Fibroblast of the conjunctiva (primary cell): Measurements from ENCODE around the gene IQCK.

ENCODE experiments used
- DNase-seq: peaks from one replicate; pipeline ENCODE4 v3.0.0-alpha.2; 2010; ENCODE audit warnings: low read depth

Gene IQCK

GRCh38 chr16:19804538-19805323, 86.7 kb downstream of the IQCK start:
- DNase-seq = no peak

- DNase-seq = no peak
These were observed 87.5 kb downstream of the IQCK start for GRCh38 chr16:19805459-19806162.

- no peak for DNase-seq
These were observed 90.1 kb downstream of the IQCK start for GRCh38 chr16:19808061-19808641.

- DNase-seq = no peak
These were observed 91.1 kb downstream of the IQCK start for GRCh38 chr16:19809121-19809635.

- DNase-seq = no peak
These were observed 91.6 kb downstream of the IQCK start for GRCh38 chr16:19809693-19810092.

- DNase-seq = peak; percentile 20
These were observed 93.0 kb downstream of the IQCK start for GRCh38 chr16:19810817-19811731.

GRCh38 chr16:19812986-19813385, 94.9 kb downstream of the IQCK start:
- no peak for DNase-seq

GRCh38 chr16:19815418-19815817, 97.3 kb downstream of the IQCK start:
- no peak for DNase-seq

GRCh38 chr16:19817122-19817521, 99.1 kb downstream of the IQCK start:
- DNase-seq = no peak

- no peak for DNase-seq
These were observed 99.8 kb downstream of the IQCK start for GRCh38 chr16:19817875-19818274.

GRCh38 chr16:19822533-19822932, 104.5 kb downstream of the IQCK start:
- no peak for DNase-seq

- no peak for DNase-seq
These were observed 105.3 kb downstream of the IQCK start for GRCh38 chr16:19823322-19823721.

GRCh38 chr16:19824216-19824615, 106.1 kb downstream of the IQCK start:
- no peak for DNase-seq

GRCh38 chr16:19829844-19830692, 112.0 kb downstream of the IQCK start:
- DNase-seq = no peak

GRCh38 chr16:19830902-19831560, 113.0 kb downstream of the IQCK start:
- no peak for DNase-seq

GRCh38 chr16:19831678-19832077, 113.6 kb downstream of the IQCK start:
- no peak for DNase-seq

- DNase-seq = no peak
These were observed 115.1 kb downstream of the IQCK start for GRCh38 chr16:19833176-19833575.

- DNase-seq = no peak
These were observed 115.5 kb downstream of the IQCK start for GRCh38 chr16:19833581-19833980.

- DNase-seq = no peak
These were observed 117.1 kb downstream of the IQCK start for GRCh38 chr16:19835196-19835595.

- DNase-seq = no peak
These were observed 117.9 kb downstream of the IQCK start for GRCh38 chr16:19835968-19836421.
